Ectodermal cell (in vitro differentiated cells): Measurements from ENCODE around the gene NRG3.

ENCODE experiments used
- H3K27ac ChIP-seq: 2 replicates; pipeline ENCODE4 v1.7.0; 2013; ENCODE audit warnings: mild to moderate bottlenecking, low read depth, low read length; ENCODE audit not compliant: insufficient read depth, poor library complexity, severe bottlenecking
- H3K27me3 ChIP-seq: 2 replicates; pipeline ENCODE4 v1.7.0; 2013; ENCODE audit warnings: mild to moderate bottlenecking, low read length; ENCODE audit not compliant: insufficient read depth, control insufficient read depth, poor library complexity, severe bottlenecking
- H3K36me3 ChIP-seq: one replicate; pipeline ENCODE4 v1.7.0; 2013; ENCODE audit warnings: low read length; ENCODE audit not compliant: control insufficient read depth, insufficient read depth
- H3K4me1 ChIP-seq: one replicate; pipeline ENCODE4 v1.7.0; 2013; ENCODE audit warnings: low read length; ENCODE audit not compliant: control insufficient read depth, insufficient read depth
- H3K4me3 ChIP-seq: 2 replicates; pipeline ENCODE4 v1.7.0; 2013; ENCODE audit warnings: low read depth, low read length, control low read depth; ENCODE audit not compliant: insufficient read depth
- H3K9me3 ChIP-seq: 2 replicates; pipeline ENCODE4 v1.7.0; 2013; ENCODE audit warnings: mild to moderate bottlenecking, low read length, moderate library complexity; ENCODE audit not compliant: control insufficient read depth
- whole genome bisulfite sequencing, 2 experiments: methylation state at CpG; one replicate each; pipeline ENCODE4 v1.1.7; 2013; ENCODE audit warnings: missing lambda C conversion rate in 2 of 2; 5-methylcytosine and 5-hydroxymethylcytosine counted together

NRG3 gene

GRCh38 chr10:82228701-82229100 is 353.7 kb downstream of the NRG3 start:
- no peak overlapping the region for H3K27ac ChIP-seq
- WGBS, 2 experiments, result 89 to 91% methylated on average over 4 of the region's 4 CpGs
- H3K9me3 ChIP-seq, result no peaks in the 10 kb centered on the region
- no peaks in the 10 kb centered on the region for H3K36me3 ChIP-seq
- no peaks in the 10 kb centered on the region for H3K27me3 ChIP-seq
- no peaks in the 10 kb centered on the region for H3K4me1 ChIP-seq
- H3K4me3 ChIP-seq, result no peak overlapping the region

GRCh38 chr10:82234173-82234572 is 359.2 kb downstream of the NRG3 start:
- Histone ChIP-seq H3K9me3 (no peaks in the 10 kb centered on the region), H3K4me1 (no peaks in the 10 kb centered on the region), H3K36me3 (no peaks in the 10 kb centered on the region), H3K4me3 (no peak overlapping the region), H3K27ac (no peak overlapping the region), H3K27me3 (no peaks in the 10 kb centered on the region)
- WGBS, 2 experiments, result 95 to 100% methylated on average over 2 to 4 of the region's 4 CpGs

DNA sequence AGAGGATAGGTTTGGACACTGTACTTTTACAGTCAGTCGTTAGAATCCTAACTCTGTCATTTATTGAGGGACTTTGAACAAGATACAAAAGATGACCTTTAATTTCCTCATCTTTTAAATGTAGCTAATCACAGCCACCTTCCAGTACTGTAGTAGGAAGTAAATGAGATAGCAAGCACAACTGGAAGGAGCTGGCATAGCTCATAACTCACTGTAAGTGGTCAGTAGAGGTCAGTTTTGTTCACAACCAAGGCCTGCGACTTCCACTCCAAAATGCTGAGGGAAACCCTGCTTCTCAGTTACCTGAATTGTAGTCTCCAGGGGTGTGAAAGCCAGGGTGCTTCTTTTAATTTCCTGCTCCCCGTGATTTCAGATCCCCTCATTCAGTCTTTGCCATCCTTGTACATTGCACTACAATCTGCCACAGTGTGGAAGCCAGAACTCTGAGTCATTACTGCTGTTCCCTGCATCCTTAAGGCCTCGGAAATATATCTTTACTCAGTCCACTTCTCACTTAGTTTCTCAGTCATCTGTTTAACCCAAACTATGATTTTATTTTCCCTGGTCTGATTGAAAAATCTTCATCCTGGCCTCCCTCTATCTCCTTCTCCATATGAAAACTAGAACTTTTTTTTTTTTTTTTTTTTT is 361.2 kb downstream of the NRG3 start:
- H3K27ac ChIP-seq, result no peak overlapping the region
- H3K36me3 ChIP-seq, result no peaks in the 10 kb centered on the region
- 93 to 94% methylated on average over 4 of the region's 4 CpGs for WGBS, 2 experiments
- H3K9me3 ChIP-seq, result no peaks in the 10 kb centered on the region
- no peaks in the 10 kb centered on the region for H3K4me1 ChIP-seq
- no peak overlapping the region for H3K4me3 ChIP-seq
- no peaks in the 10 kb centered on the region for H3K27me3 ChIP-seq

DNA sequence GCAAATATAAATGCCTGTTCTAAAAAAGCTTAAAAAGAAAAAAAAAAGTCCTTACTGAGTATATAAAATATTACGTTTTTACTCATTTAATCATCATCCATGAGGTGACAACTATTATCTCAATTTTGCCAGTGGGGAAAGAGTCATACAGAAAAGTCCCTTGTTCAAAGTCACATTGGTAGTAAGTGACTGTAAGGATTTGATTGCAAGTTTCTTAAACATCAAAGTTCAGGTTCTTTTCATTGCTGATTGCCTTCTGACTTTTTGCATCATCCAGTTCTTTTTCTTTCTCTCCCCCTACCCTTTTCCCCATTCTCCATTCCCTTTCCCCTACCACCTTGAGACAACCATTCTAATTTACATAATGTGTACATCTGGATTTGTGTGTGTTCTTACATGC is 363.3 kb downstream of the NRG3 start:
- Histone ChIP-seq H3K4me1 (no peaks in the 10 kb centered on the region), H3K36me3 (no peaks in the 10 kb centered on the region), H3K27me3 (no peaks in the 10 kb centered on the region), H3K27ac (no peak overlapping the region), H3K9me3 (no peaks in the 10 kb centered on the region), H3K4me3 (no peak overlapping the region)
- no CpG with 5 or more reads among the region's 1 CpG for WGBS, 2 experiments

GRCh38 chr10:82240408-82240807 is 365.4 kb downstream of the NRG3 start:
- no peaks in the 10 kb centered on the region for H3K27me3 ChIP-seq
- H3K4me1 ChIP-seq, result no peaks in the 10 kb centered on the region
- H3K9me3 ChIP-seq, result no peaks in the 10 kb centered on the region
- H3K4me3 ChIP-seq, result no peak overlapping the region
- WGBS, 2 experiments, result 91 to 93% methylated on average over 3 of the region's 3 CpGs
- no peak overlapping the region for H3K27ac ChIP-seq
- no peaks in the 10 kb centered on the region for H3K36me3 ChIP-seq

GRCh38 chr10:82242778-82243177 is 367.8 kb downstream of the NRG3 start:
- H3K36me3 ChIP-seq, result no peaks in the 10 kb centered on the region
- no peak overlapping the region for H3K27ac ChIP-seq
- WGBS, 2 experiments, result 68 to 81% methylated on average over 2 of the region's 2 CpGs
- no peaks in the 10 kb centered on the region for H3K4me1 ChIP-seq
- no peak overlapping the region for H3K4me3 ChIP-seq
- no peaks in the 10 kb centered on the region for H3K27me3 ChIP-seq
- no peaks in the 10 kb centered on the region for H3K9me3 ChIP-seq

GRCh38 chr10:82245157-82245556 is 370.2 kb downstream of the NRG3 start:
- H3K36me3 ChIP-seq, result no peaks in the 10 kb centered on the region
- H3K4me3 ChIP-seq, result no peak overlapping the region
- no peak overlapping the region for H3K27ac ChIP-seq
- 29 to 42% methylated on average over 2 of the region's 2 CpGs for WGBS, 2 experiments
- no peaks in the 10 kb centered on the region for H3K4me1 ChIP-seq
- H3K27me3 ChIP-seq, result no peaks in the 10 kb centered on the region
- no peaks in the 10 kb centered on the region for H3K9me3 ChIP-seq

DNA sequence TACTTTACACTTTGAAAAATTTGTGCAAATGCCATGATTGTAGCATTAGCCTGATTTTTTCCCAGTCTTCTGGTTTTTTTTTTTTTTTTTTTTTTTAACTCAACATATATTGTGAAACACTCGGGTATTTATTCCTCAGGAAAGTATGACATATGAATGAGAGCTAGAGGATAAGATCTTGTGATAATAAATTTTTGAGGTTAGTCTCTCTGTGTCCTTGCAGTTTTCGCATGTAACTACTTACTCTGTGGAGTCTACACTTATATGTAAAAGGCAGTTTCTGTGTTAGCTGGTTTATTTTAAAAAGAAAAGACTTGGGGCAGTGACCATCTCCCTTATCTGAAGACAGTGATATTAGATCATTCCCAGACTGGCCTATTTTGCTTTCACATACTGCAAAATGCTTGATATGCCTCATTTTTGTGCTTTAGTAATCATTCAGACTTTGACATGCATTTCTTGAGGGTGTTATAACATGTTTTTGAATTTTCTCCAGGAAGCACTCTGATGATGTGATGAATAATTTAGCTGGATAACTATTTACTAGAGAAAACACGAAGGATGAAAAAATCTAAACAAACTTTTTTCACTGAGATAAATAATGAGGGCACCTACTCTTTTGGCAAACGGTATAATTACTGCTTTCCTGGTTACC is 371.0 kb downstream of the NRG3 start:
- no peaks in the 10 kb centered on the region for H3K9me3 ChIP-seq
- H3K27me3 ChIP-seq, result no peaks in the 10 kb centered on the region
- no peak overlapping the region for H3K27ac ChIP-seq
- no peaks in the 10 kb centered on the region for H3K36me3 ChIP-seq
- H3K4me1 ChIP-seq, result no peaks in the 10 kb centered on the region
- 79 to 96% methylated on average over 4 of the region's 4 CpGs for whole genome bisulfite sequencing, 2 experiments
- no peak overlapping the region for H3K4me3 ChIP-seq

GRCh38 chr10:82249141-82249540 is 374.1 kb downstream of the NRG3 start:
- no peaks in the 10 kb centered on the region for H3K4me1 ChIP-seq
- no peaks in the 10 kb centered on the region for H3K36me3 ChIP-seq
- no peaks in the 10 kb centered on the region for H3K27me3 ChIP-seq
- H3K9me3 ChIP-seq, result no peaks in the 10 kb centered on the region
- no peak overlapping the region for H3K27ac ChIP-seq
- whole genome bisulfite sequencing, 2 experiments, result 88% methylated on average over 1 of the region's 1 CpG; no CpG with 5 or more reads in 1 of the 2 experiments
- no peak overlapping the region for H3K4me3 ChIP-seq

GRCh38 chr10:82251222-82251906 is 376.4 kb downstream of the NRG3 start:
- Histone ChIP-seq H3K4me1 (no peaks in the 10 kb centered on the region), H3K27ac (no peak overlapping the region), H3K4me3 (no peak overlapping the region), H3K36me3 (no peaks in the 10 kb centered on the region), H3K9me3 (no peaks in the 10 kb centered on the region), H3K27me3 (no peaks in the 10 kb centered on the region)
- 66% methylated on average over 8 of the region's 8 CpGs for WGBS, 2 experiments
